ENCODE measurements around the gene PPP1R9B.
A peak's percentile ranks its signal among the peaks of the same experiment; 100 is the strongest.

DNA sequence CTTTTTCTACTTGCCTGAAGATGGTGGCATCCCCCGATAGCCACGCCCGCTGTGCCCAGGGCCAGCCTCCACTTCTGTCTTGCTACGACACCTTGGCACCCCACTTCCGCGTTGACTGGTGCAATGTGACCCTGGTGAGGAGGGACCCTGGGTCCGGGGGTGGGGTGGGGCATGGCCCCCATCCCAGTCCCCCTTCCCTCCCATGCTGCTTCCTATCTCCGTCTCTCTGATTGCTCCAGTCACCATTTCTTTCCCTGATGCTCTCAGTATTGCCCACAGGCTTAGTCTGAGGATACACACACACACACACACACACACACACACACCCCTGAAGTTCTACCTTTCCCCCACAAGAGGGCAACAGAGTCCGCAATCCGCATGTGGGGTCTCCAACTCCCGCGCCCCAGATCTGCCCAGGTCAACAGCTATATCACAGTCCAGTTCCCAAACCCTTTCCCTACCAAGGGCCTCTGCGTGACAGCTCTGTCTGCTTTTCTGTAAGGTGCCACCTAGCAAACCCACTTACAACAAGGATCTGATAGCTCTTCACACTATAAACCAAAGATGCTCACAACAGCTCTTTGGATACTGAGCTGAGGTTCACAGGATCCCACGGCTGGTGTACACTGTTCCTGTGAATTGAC lies 18.8 kb upstream of the PPP1R9B start:
- TF ChIP-seq, protein P1, sequence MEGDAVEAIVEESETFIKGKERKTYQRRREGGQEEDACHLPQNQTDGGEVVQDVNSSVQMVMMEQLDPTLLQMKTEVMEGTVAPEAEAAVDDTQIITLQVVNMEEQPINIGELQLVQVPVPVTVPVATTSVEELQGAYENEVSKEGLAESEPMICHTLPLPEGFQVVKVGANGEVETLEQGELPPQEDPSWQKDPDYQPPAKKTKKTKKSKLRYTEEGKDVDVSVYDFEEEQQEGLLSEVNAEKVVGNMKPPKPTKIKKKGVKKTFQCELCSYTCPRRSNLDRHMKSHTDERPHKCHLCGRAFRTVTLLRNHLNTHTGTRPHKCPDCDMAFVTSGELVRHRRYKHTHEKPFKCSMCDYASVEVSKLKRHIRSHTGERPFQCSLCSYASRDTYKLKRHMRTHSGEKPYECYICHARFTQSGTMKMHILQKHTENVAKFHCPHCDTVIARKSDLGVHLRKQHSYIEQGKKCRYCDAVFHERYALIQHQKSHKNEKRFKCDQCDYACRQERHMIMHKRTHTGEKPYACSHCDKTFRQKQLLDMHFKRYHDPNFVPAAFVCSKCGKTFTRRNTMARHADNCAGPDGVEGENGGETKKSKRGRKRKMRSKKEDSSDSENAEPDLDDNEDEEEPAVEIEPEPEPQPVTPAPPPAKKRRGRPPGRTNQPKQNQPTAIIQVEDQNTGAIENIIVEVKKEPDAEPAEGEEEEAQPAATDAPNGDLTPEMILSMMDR (IDR thresholded peaks at IDR 0.05; ENCODE audit: low read length) = peak; percentile 86
- TF ChIP-seq EZH2 (IDR thresholded peaks at IDR 0.05; ENCODE audit: borderline replicate concordance, low read length) = no peak
